Stimulated activated CD4-positive, alpha-beta T cell treated with anti-CD3 and anti-CD28 coated beads, TNF-alpha, amount 100 ng/mL, for 1 hour (primary cell): ENCODE results near the gene BTD.

ENCODE experiments used
- DNase-seq, 3 donors: peaks; one replicate each; pipeline ENCODE4 v3.0.0-alpha.2; 2020; ENCODE audit warnings: low read depth in 3 of 3, low spot score in 1 of 3

Gene BTD

GRCh38 chr3:15601399-15602145 lies at the start of gene BTD, which contains the start of gene HACL1:
BTD (plus strand) TSS chr3:15601745; CDS start chr3:15635440, 33,695 bp downstream.
HACL1 (minus strand) TSS chr3:15601569; CDS start chr3:15601463, 106 bp downstream.
- peak; percentile 94 to 98 (median 96) for DNase-seq

GRCh38 chr3:15551902-15552301 lies 49.6 kb upstream of the BTD start:
- DNase-seq = no peak

GRCh38 chr3:15553749-15554148 lies 47.8 kb upstream of the BTD start:
- DNase-seq = no peak

GRCh38 chr3:15556512-15556911 lies 45.0 kb upstream of the BTD start:
- no peak for DNase-seq

- peak in 2 of 3 donors; percentile 6 for DNase-seq
Measured at GRCh38 chr3:15557511-15557946, 44.0 kb upstream of the BTD start.

- no peak for DNase-seq
Measured at GRCh38 chr3:15558581-15558980, 43.0 kb upstream of the BTD start.

GRCh38 chr3:15562560-15562959 lies 39.0 kb upstream of the BTD start:
- no peak for DNase-seq

- DNase-seq = no peak
Measured at GRCh38 chr3:15563190-15563589, 38.4 kb upstream of the BTD start.

GRCh38 chr3:15572138-15572537 lies 29.4 kb upstream of the BTD start:
- no peak for DNase-seq

GRCh38 chr3:15575446-15575845 lies 26.1 kb upstream of the BTD start:
- no peak for DNase-seq

- DNase-seq = no peak
Measured at GRCh38 chr3:15576475-15576874, 25.1 kb upstream of the BTD start.

- DNase-seq = no peak
Measured at GRCh38 chr3:15578289-15578867, 23.2 kb upstream of the BTD start.

- DNase-seq = no peak
Measured at GRCh38 chr3:15579051-15579450, 22.5 kb upstream of the BTD start.

GRCh38 chr3:15581471-15582394 lies 19.8 kb upstream of the BTD start:
- DNase-seq = no peak

GRCh38 chr3:15585111-15585845 lies 16.3 kb upstream of the BTD start:
- no peak for DNase-seq

GRCh38 chr3:15591242-15591641 lies 10.3 kb upstream of the BTD start:
- DNase-seq = no peak

- no peak for DNase-seq
Measured at GRCh38 chr3:15591928-15592327, 9.6 kb upstream of the BTD start.

- no peak for DNase-seq
Measured at GRCh38 chr3:15592968-15593367, 8.6 kb upstream of the BTD start.

GRCh38 chr3:15595955-15596354 lies 5.6 kb upstream of the BTD start:
- no peak for DNase-seq

- DNase-seq = peak in 1 of 3 donors; percentile 6
Measured at GRCh38 chr3:15601046-15601398, 523 bp upstream of the BTD start.

- no peak for DNase-seq
Measured at GRCh38 chr3:15602146-15602536, 596 bp downstream of the BTD start.
